HG02588 (cell line): ENCODE results near the gene IL37.

ENCODE experiments used
- ATAC-seq: cut with Tn5 transposase; IDR thresholded peaks from one replicate; pipeline ENCODE4 v1.9.1; 2021; ENCODE audit warnings: mild to moderate bottlenecking, moderate library complexity; ENCODE audit not compliant: unreplicated experiment

IL37 gene

GRCh38 chr2:112910865-112911264 is at the start of gene IL37:
Gene IL37 (plus strand): TSS chr2:112911165. CDS start chr2:112913013, 1,848 bp downstream.
- no peak for ATAC-seq

- no peak for ATAC-seq
Observed at GRCh38 chr2:112864072-112864471, 46.9 kb upstream of the IL37 start.

GRCh38 chr2:112866128-112866835 is 44.7 kb upstream of the IL37 start:
- no peak for ATAC-seq

GRCh38 chr2:112867701-112868631 is 43.0 kb upstream of the IL37 start:
- ATAC-seq: no peak

- no peak for ATAC-seq
Observed at GRCh38 chr2:112869258-112869842, 41.6 kb upstream of the IL37 start.

- no peak for ATAC-seq
Observed at GRCh38 chr2:112870841-112871835, 39.8 kb upstream of the IL37 start.

- ATAC-seq: no peak
Observed at GRCh38 chr2:112876257-112876970, 34.6 kb upstream of the IL37 start.

- no peak for ATAC-seq
Observed at GRCh38 chr2:112876971-112877361, 34.0 kb upstream of the IL37 start.

GRCh38 chr2:112877423-112877822 is 33.5 kb upstream of the IL37 start:
- ATAC-seq: no peak

- ATAC-seq: no peak
Observed at GRCh38 chr2:112879491-112880041, 31.4 kb upstream of the IL37 start.

- no peak for ATAC-seq
Observed at GRCh38 chr2:112880091-112880531, 30.9 kb upstream of the IL37 start.

- ATAC-seq: no peak
Observed at GRCh38 chr2:112880696-112881095, 30.3 kb upstream of the IL37 start.

GRCh38 chr2:112881217-112881985 is 29.6 kb upstream of the IL37 start:
- peak; percentile 76 for ATAC-seq

- no peak for ATAC-seq
Observed at GRCh38 chr2:112883669-112884068, 27.3 kb upstream of the IL37 start.

- no peak for ATAC-seq
Observed at GRCh38 chr2:112884869-112885505, 26.0 kb upstream of the IL37 start.

- ATAC-seq: no peak
Observed at GRCh38 chr2:112885506-112885902, 25.5 kb upstream of the IL37 start.

- no peak for ATAC-seq
Observed at GRCh38 chr2:112886291-112886690, 24.7 kb upstream of the IL37 start.
